PC-9 (cell line): ENCODE measurements around the gene VSIG8. TPM values are rescaled to one million over a fixed set of nuclear protein-coding genes. Genes with fewer than 3 reads are reported as not detected.

Experiments
- BruUV-seq: library from RNA; stranded (reverse); fragments of 400-500 nt; replicated peaks from 2 replicates; lab custom pipeline; 2021; lab: Mats Ljungman, UMichigan
- CTCF ChIA-PET: fragments of 300-600 bp; sonication (Branson Sonifier 250); formaldehyde crosslinking; loops from one replicate; lab custom pipeline; 2022; ENCODE audit warnings: antibody characterized with exemption; lab: Charles Lee
- POLR2A ChIA-PET: fragments of 300-600 bp; sonication (Branson Sonifier 250); formaldehyde crosslinking; loops from one replicate; lab custom pipeline; 2022; ENCODE audit warnings: antibody characterized with exemption; ENCODE audit not compliant: unreplicated experiment; lab: Charles Lee
- DNase-seq, 2 experiments: peaks; one replicate each; pipeline versions ENCODE4 v3.0.0 to v3.0.0-alpha.2; 2015 to 2022; ENCODE audit warnings: mixed read lengths in 1 of 2
- H2AFZ ChIP-seq: fragments of 200-600 bp; sonication (generic); 2 replicates; pipeline ENCODE4 v1.8.1; 2017; ENCODE audit warnings: antibody characterized with exemption
- H3F3A ChIP-seq: fragments of 200-600 bp; sonication (generic); 2 replicates; pipeline ENCODE4 v1.8.1; 2017; ENCODE audit warnings: antibody characterized with exemption, mild to moderate bottlenecking, low read depth; ENCODE audit not compliant: insufficient read depth
- H3K27ac ChIP-seq: fragments of 200-600 bp; sonication (generic); 2 replicates; pipeline ENCODE4 v1.6.1; 2016; ENCODE audit warnings: mixed run types
- H3K27me3 ChIP-seq: fragments of 200-600 bp; sonication (generic); 2 replicates; pipeline ENCODE4 v1.6.1; 2016; ENCODE audit warnings: low read depth, mixed run types; ENCODE audit not compliant: insufficient read depth
- H3K36me3 ChIP-seq: fragments of 200-600 bp; sonication (generic); 2 replicates; pipeline ENCODE4 v1.6.1; 2016; ENCODE audit warnings: low read depth, mixed run types
- H3K4me1 ChIP-seq: fragments of 200-600 bp; sonication (generic); replicated peaks from 2 replicates; pipeline ENCODE4 v1.6.1; 2016; ENCODE audit warnings: mixed run types; ENCODE audit not compliant: insufficient read depth
- H3K4me2 ChIP-seq: fragments of 200-600 bp; sonication (generic); 2 replicates; pipeline ENCODE4 v1.6.1; 2017; ENCODE audit warnings: mixed run types
- H3K4me3 ChIP-seq: fragments of 200-600 bp; sonication (generic); 2 replicates; pipeline ENCODE4 v1.6.1; 2016; ENCODE audit warnings: mixed run types
- H3K79me2 ChIP-seq: fragments of 200-600 bp; sonication (generic); 2 replicates; pipeline ENCODE4 v1.6.1; 2017; ENCODE audit warnings: low read depth, mixed run types
- H3K9me2 ChIP-seq: fragments of 200-600 bp; sonication (generic); 2 replicates; pipeline ENCODE4 v1.8.1; 2017; ENCODE audit warnings: mild to moderate bottlenecking; ENCODE audit not compliant: insufficient read depth
- H3K9me3 ChIP-seq: fragments of 200-600 bp; sonication (generic); 2 replicates; pipeline ENCODE4 v1.8.1; 2016; ENCODE audit warnings: low read depth; ENCODE audit not compliant: insufficient read depth
- H4K20me1 ChIP-seq: fragments of 200-600 bp; sonication (generic); 2 replicates; pipeline ENCODE4 v1.8.1; 2017; ENCODE audit not compliant: insufficient read depth
- CTCF ChIP-seq: fragments of 200-600 bp; sonication (generic); conservative IDR thresholded peaks from 2 replicates; pipeline ENCODE4 v1.6.1; 2017; ENCODE audit warnings: mixed run types, antibody characterized with exemption, mild to moderate bottlenecking, moderate library complexity
- EZH2 ChIP-seq: fragments of 200-600 bp; sonication (generic); IDR thresholded peaks from 2 replicates; pipeline ENCODE4 v1.8.0; 2017; ENCODE audit warnings: antibody characterized with exemption, low read depth
- intact Hi-C: fragments of 100-400 bp; cut with micrococcal nuclease; formaldehyde crosslinking; loops from one replicate; pipeline ENCODE4 v1.10.0; 2022; ENCODE audit not compliant: unreplicated experiment
- total RNA-seq: library from RNA; stranded (reverse); gene quantifications from 2 replicates; pipeline ENCODE4 v1.2.3, GENCODE V29; 2021

Gene VSIG8
- total RNA-seq, 1 experiment from 2014 or later = not detected

GRCh38 chr1:159856576-159856975, 5.9 kb downstream of the VSIG8 start:
- no TSS peak for BruUV-seq
- no peak for DNase-seq
- CTCF ChIA-PET = no interaction called here
- no peaks in the 10 kb centered on the region for H4K20me1 ChIP-seq
- peaks cover 10% of the 10 kb centered on the region for H3K4me1 ChIP-seq
- H3F3A ChIP-seq = peaks cover 23% of the 10 kb centered on the region
- no peak for TF ChIP-seq CTCF
- TF ChIP-seq EZH2 = no peak
- intact Hi-C loops = no loop called here
- no peaks in the 10 kb centered on the region for H3K9me3 ChIP-seq
- H3K4me3 ChIP-seq = no peak overlapping the region
- H3K36me3 ChIP-seq = no peaks in the 10 kb centered on the region
- POLR2A ChIA-PET = interaction anchor here (0.6 kb wide), 1 partner anchor 12 kb away, joined by 4 read pairs; no protein-coding TSS in a partner anchor
- no peaks in the 10 kb centered on the region for H3K9me2 ChIP-seq
- no peak overlapping the region for H3K4me2 ChIP-seq
- H3K79me2 ChIP-seq = no peaks in the 10 kb centered on the region
- H2AFZ ChIP-seq = no peak overlapping the region
- no peaks in the 10 kb centered on the region for H3K27me3 ChIP-seq
- H3K27ac ChIP-seq = no peak overlapping the region

- peaks cover 23% of the 10 kb centered on the region for H3F3A ChIP-seq
- no peaks in the 10 kb centered on the region for H4K20me1 ChIP-seq
- H3K9me2 ChIP-seq = no peaks in the 10 kb centered on the region
- peaks cover 10% of the 10 kb centered on the region for H3K4me1 ChIP-seq
- ChIA-PET CTCF (interaction anchor here (0.6 to 0.8 kb wide), 3 partner anchors 13 to 1819 kb away, joined by 4 to 5 read pairs (median 4); no protein-coding TSS in a partner anchor), POLR2A (no interaction called here)
- H3K4me3 ChIP-seq = no peak overlapping the region; the same call in 1 of the 2 replicates
- intact Hi-C loops = loop anchor here (2.0 kb wide), 2 partner anchors 25 to 75 kb away; partner anchors contain the start of gene DUSP23
- H2AFZ ChIP-seq = no peak overlapping the region
- H3K9me3 ChIP-seq = no peaks in the 10 kb centered on the region
- TF ChIP-seq EZH2 = no peak
- TF ChIP-seq CTCF = no peak
- H3K79me2 ChIP-seq = no peaks in the 10 kb centered on the region
- DNase-seq = no peak
- BruUV-seq = no TSS peak
- peak overlapping the region; percentile 75 for H3K4me2 ChIP-seq
- no peaks in the 10 kb centered on the region for H3K36me3 ChIP-seq
- H3K27me3 ChIP-seq = no peaks in the 10 kb centered on the region
- no peak overlapping the region for H3K27ac ChIP-seq
Observed at GRCh38 chr1:159855709-159856108, 6.7 kb downstream of the VSIG8 start.

GRCh38 chr1:159854693-159855192, 7.7 kb downstream of the VSIG8 start:
- no peaks in the 10 kb centered on the region for H3K79me2 ChIP-seq
- intact Hi-C loops = loop anchor here (1.0 to 2.0 kb wide), 3 partner anchors 14 to 74 kb away; partner anchors contain the start of gene DUSP23
- H3K27me3 ChIP-seq = no peaks in the 10 kb centered on the region
- peak overlapping the region; percentile 75 for H3K4me2 ChIP-seq
- peak overlapping the region; percentile 66 for H3K27ac ChIP-seq
- H3K4me3 ChIP-seq = peak overlapping the region; percentile 85
- H3K4me1 ChIP-seq = peaks cover 17% of the 10 kb centered on the region
- peak overlapping the region; percentile 98 for H2AFZ ChIP-seq
- TF ChIP-seq CTCF = no peak
- no peak for TF ChIP-seq EZH2
- H3K9me2 ChIP-seq = no peaks in the 10 kb centered on the region
- DNase-seq = peak; percentile 70 to 88
- no TSS peak for BruUV-seq
- peaks cover 23% of the 10 kb centered on the region for H3F3A ChIP-seq
- H3K9me3 ChIP-seq = no peaks in the 10 kb centered on the region
- CTCF ChIA-PET = interaction anchor here (0.6 to 0.8 kb wide), 3 partner anchors 36 to 1818 kb away, joined by 3 to 5 read pairs (median 4); no protein-coding TSS in a partner anchor
- POLR2A ChIA-PET = no interaction called here
- H4K20me1 ChIP-seq = no peaks in the 10 kb centered on the region
- H3K36me3 ChIP-seq = no peaks in the 10 kb centered on the region
